ENCODE results near the gene MCM3.

DNA sequence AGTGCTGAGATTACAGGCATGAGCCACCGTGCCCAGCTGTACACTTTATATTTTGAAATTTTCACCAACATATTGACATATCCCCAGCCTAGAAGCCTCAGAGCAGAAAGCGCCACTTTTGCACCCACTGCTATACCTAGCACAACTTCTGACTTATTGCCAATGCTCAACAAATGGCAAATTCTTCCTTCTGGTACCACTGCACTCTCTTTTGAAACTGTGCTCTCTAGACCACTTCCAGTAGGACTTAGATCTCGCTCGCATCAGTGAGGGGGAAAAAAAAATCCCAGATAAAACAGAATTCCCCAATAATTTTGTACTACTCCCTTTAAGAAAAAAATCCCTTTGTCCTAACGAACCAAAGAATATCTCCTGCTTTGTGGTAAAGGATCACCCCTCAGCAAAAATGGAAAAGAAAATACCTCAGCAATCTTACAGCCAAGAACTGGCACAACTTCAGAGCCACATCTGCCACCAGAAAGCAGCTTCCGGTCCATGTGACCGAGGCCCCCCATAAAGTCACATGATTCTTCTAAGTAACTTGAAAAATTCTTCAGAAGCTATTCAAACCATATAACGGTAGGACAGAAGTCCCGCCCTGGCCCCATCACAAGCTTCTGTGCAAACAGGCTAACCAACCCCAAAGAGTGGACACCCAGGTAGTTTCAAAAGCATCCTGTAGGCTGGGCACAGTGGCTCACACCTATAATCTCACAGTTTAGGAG lies 21.8 kb downstream of the MCM3 start:
- TF ChIP-seq, protein P1, sequence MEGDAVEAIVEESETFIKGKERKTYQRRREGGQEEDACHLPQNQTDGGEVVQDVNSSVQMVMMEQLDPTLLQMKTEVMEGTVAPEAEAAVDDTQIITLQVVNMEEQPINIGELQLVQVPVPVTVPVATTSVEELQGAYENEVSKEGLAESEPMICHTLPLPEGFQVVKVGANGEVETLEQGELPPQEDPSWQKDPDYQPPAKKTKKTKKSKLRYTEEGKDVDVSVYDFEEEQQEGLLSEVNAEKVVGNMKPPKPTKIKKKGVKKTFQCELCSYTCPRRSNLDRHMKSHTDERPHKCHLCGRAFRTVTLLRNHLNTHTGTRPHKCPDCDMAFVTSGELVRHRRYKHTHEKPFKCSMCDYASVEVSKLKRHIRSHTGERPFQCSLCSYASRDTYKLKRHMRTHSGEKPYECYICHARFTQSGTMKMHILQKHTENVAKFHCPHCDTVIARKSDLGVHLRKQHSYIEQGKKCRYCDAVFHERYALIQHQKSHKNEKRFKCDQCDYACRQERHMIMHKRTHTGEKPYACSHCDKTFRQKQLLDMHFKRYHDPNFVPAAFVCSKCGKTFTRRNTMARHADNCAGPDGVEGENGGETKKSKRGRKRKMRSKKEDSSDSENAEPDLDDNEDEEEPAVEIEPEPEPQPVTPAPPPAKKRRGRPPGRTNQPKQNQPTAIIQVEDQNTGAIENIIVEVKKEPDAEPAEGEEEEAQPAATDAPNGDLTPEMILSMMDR (IDR thresholded peaks at IDR 0.05; ENCODE audit: poor library complexity, severe bottlenecking) = no peak
- TF ChIP-seq EZH2 (IDR thresholded peaks at IDR 0.05; ENCODE audit: borderline replicate concordance, insufficient read depth, low read length, poor library complexity, severe bottlenecking) (no peak), SMC3 (conservative IDR thresholded peaks at IDR 0.05; ENCODE audit: poor library complexity) (no peak)
- TF ChIP-seq, protein P2, sequence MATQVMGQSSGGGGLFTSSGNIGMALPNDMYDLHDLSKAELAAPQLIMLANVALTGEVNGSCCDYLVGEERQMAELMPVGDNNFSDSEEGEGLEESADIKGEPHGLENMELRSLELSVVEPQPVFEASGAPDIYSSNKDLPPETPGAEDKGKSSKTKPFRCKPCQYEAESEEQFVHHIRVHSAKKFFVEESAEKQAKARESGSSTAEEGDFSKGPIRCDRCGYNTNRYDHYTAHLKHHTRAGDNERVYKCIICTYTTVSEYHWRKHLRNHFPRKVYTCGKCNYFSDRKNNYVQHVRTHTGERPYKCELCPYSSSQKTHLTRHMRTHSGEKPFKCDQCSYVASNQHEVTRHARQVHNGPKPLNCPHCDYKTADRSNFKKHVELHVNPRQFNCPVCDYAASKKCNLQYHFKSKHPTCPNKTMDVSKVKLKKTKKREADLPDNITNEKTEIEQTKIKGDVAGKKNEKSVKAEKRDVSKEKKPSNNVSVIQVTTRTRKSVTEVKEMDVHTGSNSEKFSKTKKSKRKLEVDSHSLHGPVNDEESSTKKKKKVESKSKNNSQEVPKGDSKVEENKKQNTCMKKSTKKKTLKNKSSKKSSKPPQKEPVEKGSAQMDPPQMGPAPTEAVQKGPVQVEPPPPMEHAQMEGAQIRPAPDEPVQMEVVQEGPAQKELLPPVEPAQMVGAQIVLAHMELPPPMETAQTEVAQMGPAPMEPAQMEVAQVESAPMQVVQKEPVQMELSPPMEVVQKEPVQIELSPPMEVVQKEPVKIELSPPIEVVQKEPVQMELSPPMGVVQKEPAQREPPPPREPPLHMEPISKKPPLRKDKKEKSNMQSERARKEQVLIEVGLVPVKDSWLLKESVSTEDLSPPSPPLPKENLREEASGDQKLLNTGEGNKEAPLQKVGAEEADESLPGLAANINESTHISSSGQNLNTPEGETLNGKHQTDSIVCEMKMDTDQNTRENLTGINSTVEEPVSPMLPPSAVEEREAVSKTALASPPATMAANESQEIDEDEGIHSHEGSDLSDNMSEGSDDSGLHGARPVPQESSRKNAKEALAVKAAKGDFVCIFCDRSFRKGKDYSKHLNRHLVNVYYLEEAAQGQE (IDR thresholded peaks at IDR 0.05; ENCODE audit: borderline replicate concordance) = no peak
